Uterus (tissue), 2 donors: Measurements from ENCODE around the gene S100A10.

Experiments
- CTCF ChIP-seq, 4 experiments: fragments of 200-600 bp in 2 of 4; fragments of 450-650 bp in 2 of 4; sonication (generic) in 2 of 4; IDR thresholded peaks; one replicate each; pipeline ENCODE4 v1.5.1; 2016 to 2019; ENCODE audit warnings: antibody characterized with exemption in 4 of 4, mild to moderate bottlenecking in 2 of 4, moderate library complexity in 1 of 4
- POLR2A ChIP-seq, 2 donors: fragments of 450-650 bp; IDR thresholded peaks; one replicate each; pipeline ENCODE4 v1.6.1; 2016; ENCODE audit warnings: antibody characterized with exemption in 2 of 2, mild to moderate bottlenecking in 1 of 2, moderate library complexity in 1 of 2

DNA sequence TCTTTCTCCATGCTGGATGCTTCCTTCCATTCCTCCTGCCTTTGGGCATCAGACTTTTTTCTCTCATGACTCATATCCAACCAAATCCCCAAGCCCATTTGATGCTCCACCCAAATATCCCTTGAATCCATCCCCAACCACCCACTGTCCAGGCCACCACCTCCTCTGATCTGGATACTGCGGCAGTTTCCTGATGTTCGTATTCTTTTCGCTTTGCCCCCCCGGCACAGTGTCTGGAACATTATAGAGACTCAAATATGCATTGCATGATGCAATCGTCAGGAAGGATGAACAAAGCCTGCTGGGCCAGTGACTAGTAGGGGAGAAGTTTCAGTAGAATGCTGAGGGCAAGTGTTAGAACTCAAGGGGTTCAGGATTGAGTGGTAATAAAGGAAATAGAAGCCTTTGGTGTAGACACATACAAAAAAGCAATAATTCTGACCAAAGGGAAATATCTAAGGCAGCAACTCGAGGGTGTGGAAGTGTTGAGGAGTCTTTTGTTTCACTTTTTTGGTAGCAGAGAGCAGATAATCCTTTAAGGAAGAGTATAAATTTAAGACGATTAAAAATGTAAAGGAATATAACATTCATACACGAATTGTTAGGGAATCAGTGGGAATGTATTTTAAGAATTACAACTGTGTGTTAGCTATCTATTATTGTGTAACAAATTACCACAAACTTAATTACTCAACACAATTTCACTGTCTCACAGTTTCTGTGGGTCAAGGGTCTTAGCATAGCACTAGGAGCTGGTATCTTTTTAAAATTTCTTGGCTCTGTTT, 35.7 kb upstream of the S100A10 start:
- TF ChIP-seq CTCF (IDR thresholded peaks at IDR 0.05), result no peak
- TF ChIP-seq POLR2A (IDR thresholded peaks at IDR 0.05), result no peak
